Neural crest cell (in vitro differentiated cells): ENCODE measurements around the gene SOCS6. TPM values are rescaled to one million over a fixed set of nuclear protein-coding genes. Genes with fewer than 3 reads are reported as not detected.
A peak's percentile ranks its signal among the peaks of the same experiment; 100 is the strongest.

Experiments used
- DNase-seq: peaks from one replicate; pipeline ENCODE4 v3.0.0; 2021; ENCODE audit warnings: low read depth, mixed read lengths, low spot score
- H3K27ac Mint-ChIP-seq: one replicate; pipeline ENCODE4 v1.8.0; 2021; ENCODE audit warnings: mild to moderate bottlenecking, mixed read lengths; ENCODE audit not compliant: unreplicated experiment
- H3K27me3 Mint-ChIP-seq: 2 replicates; pipeline ENCODE4 v1.8.0; 2021; ENCODE audit warnings: low read depth, mild to moderate bottlenecking, mixed read lengths
- H3K36me3 Mint-ChIP-seq: 2 replicates; pipeline ENCODE4 v1.8.0; 2021; ENCODE audit warnings: low read depth, mild to moderate bottlenecking, mixed read lengths
- H3K4me1 Mint-ChIP-seq: 2 replicates; pipeline ENCODE4 v1.8.0; 2021; ENCODE audit warnings: mixed read lengths
- H3K4me3 Mint-ChIP-seq: one replicate; pipeline ENCODE4 v1.8.0; 2021; ENCODE audit warnings: mild to moderate bottlenecking, mixed read lengths
- H3K9me3 Mint-ChIP-seq: 2 replicates; pipeline ENCODE4 v1.8.0; 2021; ENCODE audit warnings: mixed read lengths
- CTCF ChIP-seq: fragments of 200-600 bp; sonication (generic); conservative IDR thresholded peaks from 2 replicates; pipeline ENCODE4 v1.5.0; 2021; ENCODE audit warnings: antibody characterized with exemption, mild to moderate bottlenecking
- total RNA-seq: library from RNA; stranded (reverse); gene quantifications from 2 replicates; pipeline ENCODE4 v1.2.1, GENCODE V29; 2021

SOCS6 gene
- total RNA-seq, 1 donor from 2014 or later, result 28.9 TPM

GRCh38 chr18:70250781-70251180 is 38.1 kb upstream of the SOCS6 start:
- DNase-seq, result no peak
- no peaks in the 10 kb centered on the region for H3K27me3 Mint-ChIP-seq
- H3K27ac Mint-ChIP-seq, result no peak overlapping the region
- H3K4me3 Mint-ChIP-seq, result no peak overlapping the region
- H3K9me3 Mint-ChIP-seq, result peaks cover 2% of the 10 kb centered on the region
- no peak for TF ChIP-seq CTCF
- peaks cover 5% of the 10 kb centered on the region for H3K4me1 Mint-ChIP-seq
- H3K36me3 Mint-ChIP-seq, result no peaks in the 10 kb centered on the region

- no peak overlapping the region for H3K4me3 Mint-ChIP-seq
- no peaks in the 10 kb centered on the region for H3K36me3 Mint-ChIP-seq
- no peak for DNase-seq
- no peaks in the 10 kb centered on the region for H3K27me3 Mint-ChIP-seq
- H3K27ac Mint-ChIP-seq, result no peak overlapping the region
- no peak for TF ChIP-seq CTCF
- H3K4me1 Mint-ChIP-seq, result no peaks in the 10 kb centered on the region
- H3K9me3 Mint-ChIP-seq, result no peaks in the 10 kb centered on the region
Measured at GRCh38 chr18:70256184-70256583, 32.7 kb upstream of the SOCS6 start.

GRCh38 chr18:70256994-70257393 is 31.9 kb upstream of the SOCS6 start:
- Mint-ChIP-seq H3K27ac (no peak overlapping the region), H3K4me3 (no peak overlapping the region)

GRCh38 chr18:70258243-70258642 is 30.6 kb upstream of the SOCS6 start:
- no peak for TF ChIP-seq CTCF
- H3K4me3 Mint-ChIP-seq, result no peak overlapping the region
- no peak for DNase-seq
- H3K36me3 Mint-ChIP-seq, result no peaks in the 10 kb centered on the region
- no peak overlapping the region for H3K27ac Mint-ChIP-seq
- H3K27me3 Mint-ChIP-seq, result no peaks in the 10 kb centered on the region
- H3K4me1 Mint-ChIP-seq, result no peaks in the 10 kb centered on the region
- no peaks in the 10 kb centered on the region for H3K9me3 Mint-ChIP-seq

More at GRCh38 chr18:70256994-70257393, 31.9 kb upstream of the SOCS6 start:
- no peak for DNase-seq
- no peaks in the 10 kb centered on the region for H3K9me3 Mint-ChIP-seq
- no peaks in the 10 kb centered on the region for H3K36me3 Mint-ChIP-seq
- H3K27me3 Mint-ChIP-seq, result no peaks in the 10 kb centered on the region
- no peaks in the 10 kb centered on the region for H3K4me1 Mint-ChIP-seq
- no peak for TF ChIP-seq CTCF

GRCh38 chr18:70260683-70261082 is 28.2 kb upstream of the SOCS6 start:
- no peak for TF ChIP-seq CTCF
- Mint-ChIP-seq H3K4me3 (no peak overlapping the region), H3K4me1 (no peaks in the 10 kb centered on the region), H3K27me3 (no peaks in the 10 kb centered on the region), H3K27ac (peak overlapping the region; percentile 61), H3K36me3 (no peaks in the 10 kb centered on the region), H3K9me3 (peaks cover 2% of the 10 kb centered on the region)
- no peak for DNase-seq
